Hematopoietic multipotent progenitor cell treated with erythropoietin and hydrocortisone succinate and interleukin-3 and kit ligand, for 8 days (in vitro differentiated cells): ENCODE data around the gene PLAAT2.
"Not testable (repeated sequence)": the region's sequence is repeated elsewhere in the genome, so short reads cannot be mapped to it uniquely, and the experiment has no call there.

Experiments
- DNase-seq: peaks from one replicate; pipeline ENCODE4 v3.0.0-alpha.2; 2015

PLAAT2 gene

GRCh38 chr11:63574856-63575602 lies 11.8 kb upstream of the PLAAT2 start:
- no peak for DNase-seq

DNA sequence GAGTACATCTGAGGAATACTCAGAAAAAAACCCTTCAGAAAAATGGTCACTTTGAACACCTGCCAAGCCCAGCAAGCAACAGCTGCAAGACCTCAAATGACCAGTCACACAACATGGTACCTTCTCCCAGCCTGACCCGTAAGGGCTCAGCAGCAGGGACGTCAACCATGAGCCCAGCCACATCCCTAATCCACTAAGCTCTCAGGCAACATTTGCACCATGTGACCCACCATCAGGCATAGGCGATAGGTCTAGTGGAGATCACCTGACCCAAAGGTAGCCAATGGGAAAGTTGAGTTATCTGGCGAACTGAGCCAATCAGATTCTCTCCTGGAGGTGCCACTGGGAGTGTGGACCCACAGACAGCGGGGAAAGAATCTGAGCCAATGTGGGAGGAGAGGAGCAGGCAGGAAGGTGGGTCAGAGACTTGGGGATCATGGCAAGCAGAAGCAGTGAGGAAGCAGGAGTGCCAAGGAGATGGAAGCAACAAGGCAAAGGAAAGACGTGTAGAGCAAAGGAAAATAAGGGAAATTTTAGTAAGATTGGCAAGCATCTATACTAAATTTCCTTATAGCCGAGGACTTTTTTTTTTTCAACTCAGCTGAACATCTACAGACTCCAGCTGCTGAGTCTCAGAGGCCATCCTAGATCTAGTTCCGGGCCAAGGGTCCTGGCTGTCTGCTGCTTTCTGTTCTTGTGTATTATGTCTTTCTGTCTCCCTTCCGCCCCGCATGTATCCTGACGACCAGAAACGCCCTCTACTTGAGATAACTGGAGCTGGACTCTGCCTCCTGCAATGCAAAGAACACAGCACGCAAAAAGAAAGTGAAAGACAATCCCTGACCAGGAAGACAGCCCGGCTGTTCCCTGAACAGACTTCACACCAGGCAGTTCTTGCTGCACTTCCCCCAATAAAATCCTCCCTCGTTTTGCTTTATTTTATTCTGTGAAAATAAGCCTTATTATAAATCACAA lies 11.0 kb upstream of the PLAAT2 start:
- DNase-seq, result peak; percentile 92

DNA sequence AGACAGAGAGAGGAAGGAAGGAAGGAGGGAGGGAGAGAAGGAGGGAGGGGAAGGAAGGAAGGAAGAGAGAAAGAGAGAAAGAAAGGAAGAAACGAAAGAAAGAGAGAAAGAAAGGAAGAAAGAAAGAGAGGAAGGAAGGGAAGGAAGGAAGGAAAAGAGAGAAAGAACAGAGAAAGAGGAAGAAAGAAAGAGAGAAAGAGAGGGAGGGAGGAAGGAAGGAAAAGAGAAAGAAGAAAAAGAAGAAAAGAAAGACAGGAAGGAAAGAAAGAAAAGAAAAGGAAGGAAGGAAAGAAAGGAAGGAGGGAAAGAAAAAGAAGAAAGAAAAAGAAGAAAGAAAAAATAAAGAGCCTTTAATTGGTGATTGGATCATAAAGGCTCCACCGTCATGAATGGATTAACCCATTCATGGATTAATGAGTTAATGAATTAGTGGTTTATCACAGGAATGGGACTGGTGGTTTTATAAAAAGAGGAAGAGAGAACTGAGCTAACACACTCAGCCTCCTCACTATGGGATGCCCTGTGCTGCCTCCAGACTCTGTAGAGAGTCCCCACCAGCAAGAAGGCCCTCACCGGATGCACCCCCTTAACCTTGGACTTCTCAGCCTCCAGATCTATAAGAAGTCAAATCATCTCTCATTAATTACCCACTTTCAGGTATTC lies 9.0 kb upstream of the PLAAT2 start:
- no peak for DNase-seq

- DNase-seq, result no peak
These were observed 6.4 kb upstream of the PLAAT2 start for GRCh38 chr11:63569570-63569969.

DNA sequence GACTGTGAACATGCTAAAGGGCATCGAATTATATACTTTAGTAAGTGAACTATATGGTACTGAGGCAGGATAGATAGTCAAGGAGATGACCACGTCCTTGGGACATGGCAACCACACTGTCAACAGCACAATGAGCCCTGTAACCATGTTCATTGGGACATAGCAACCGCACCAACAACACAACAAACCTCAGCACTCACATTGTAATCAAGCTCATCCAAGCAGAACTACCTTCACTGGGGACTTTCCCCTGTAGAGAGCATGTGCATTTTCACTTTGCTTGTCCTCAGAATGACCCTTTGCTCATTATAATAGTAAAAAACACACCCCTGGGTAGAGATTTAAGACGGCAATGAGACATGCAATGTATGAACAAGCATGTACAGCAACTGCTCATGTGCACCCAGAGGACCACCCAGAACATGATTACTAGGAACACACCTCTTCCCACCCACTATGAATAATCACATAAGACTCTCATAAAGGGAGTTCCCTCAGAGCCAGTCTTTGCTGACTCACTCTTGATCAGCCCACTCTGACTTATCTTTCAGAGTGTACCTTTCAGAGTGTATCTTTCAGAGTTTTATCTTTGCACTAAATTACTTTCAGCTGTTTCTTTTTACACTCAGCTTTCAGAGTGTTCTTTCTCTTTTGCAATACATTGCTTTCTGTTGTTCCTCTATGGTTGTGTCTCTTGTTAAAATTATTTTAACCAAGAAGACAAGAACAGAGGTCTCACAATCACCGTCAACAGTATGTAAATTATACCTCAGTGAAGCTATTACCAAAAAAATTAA lies 4.1 kb upstream of the PLAAT2 start:
- peak; percentile 94 for DNase-seq

- DNase-seq, result peak; percentile 11
These were observed 1.7 kb upstream of the PLAAT2 start for GRCh38 chr11:63564784-63565350.

DNA sequence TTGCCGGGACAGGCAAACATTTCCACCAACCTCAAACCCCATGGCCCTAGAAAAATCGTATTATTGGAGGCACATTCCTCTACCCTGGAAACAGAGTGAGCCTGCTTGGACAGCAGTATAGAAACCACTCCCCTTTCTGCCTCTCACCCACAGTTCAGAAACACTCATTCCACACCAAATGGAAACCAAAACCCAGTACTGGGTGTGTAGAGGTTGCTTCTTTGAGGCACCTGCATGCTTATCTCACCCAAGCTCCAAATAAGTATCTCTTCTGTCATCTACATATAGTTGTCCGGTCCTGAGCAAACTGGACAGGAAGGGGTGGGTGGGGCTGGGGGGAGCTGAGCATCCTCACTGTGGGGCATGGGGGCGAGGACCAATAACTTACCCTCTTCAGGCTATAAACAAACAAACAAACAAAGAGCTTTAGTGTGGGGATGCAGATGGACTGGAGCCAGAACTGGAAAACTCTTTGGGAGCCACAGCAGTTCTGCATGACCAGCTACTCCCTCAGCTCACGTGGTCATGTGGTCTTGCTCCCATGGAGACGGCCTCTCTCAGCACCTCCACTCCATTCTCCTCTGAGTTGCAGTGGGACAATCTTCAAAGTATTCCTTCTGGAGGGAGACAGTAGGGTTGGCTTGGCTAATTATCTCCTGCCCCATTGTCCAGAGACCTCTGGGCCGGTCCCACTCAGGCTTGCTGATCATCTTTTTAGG lies 1.0 kb upstream of the PLAAT2 start:
- no peak for DNase-seq

DNA sequence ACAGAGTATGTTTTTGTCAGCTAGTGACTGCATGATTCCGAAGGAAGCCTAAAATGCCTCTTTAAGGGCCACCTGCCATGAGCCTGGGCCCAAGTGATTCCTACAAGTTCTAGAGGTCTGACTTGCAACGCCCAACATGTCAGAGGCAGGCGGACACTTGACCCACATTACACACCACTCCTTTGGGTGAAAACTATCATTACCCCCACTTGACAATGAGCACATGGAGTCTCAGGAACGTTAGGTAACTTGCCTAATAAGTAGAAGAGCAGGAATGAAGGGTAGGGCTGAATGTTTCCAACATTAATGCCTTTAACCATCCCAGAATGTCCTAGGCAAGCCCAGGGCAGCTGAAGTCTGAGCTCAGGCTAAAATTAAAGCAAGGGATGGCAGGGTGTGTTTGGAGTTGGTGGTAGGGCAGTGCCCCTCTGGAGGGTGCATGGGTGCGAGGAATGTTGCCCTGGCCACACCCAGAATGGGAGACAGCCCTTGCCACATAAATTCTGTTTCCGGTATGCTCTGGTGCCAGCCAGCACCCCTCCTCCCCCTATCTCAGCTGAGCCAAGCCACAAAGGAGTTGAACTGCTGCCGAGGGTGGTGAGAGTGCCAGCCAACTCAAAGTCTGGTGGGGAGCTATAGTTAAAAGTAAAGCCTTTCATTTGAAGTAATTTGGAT lies 2.5 kb downstream of the PLAAT2 start:
- peak; percentile 79 for DNase-seq

- no peak for DNase-seq
These were observed 4.6 kb downstream of the PLAAT2 start for GRCh38 chr11:63558459-63559157.

- DNase-seq, result no peak
These were observed 5.6 kb downstream of the PLAAT2 start for GRCh38 chr11:63557570-63557969.

DNA sequence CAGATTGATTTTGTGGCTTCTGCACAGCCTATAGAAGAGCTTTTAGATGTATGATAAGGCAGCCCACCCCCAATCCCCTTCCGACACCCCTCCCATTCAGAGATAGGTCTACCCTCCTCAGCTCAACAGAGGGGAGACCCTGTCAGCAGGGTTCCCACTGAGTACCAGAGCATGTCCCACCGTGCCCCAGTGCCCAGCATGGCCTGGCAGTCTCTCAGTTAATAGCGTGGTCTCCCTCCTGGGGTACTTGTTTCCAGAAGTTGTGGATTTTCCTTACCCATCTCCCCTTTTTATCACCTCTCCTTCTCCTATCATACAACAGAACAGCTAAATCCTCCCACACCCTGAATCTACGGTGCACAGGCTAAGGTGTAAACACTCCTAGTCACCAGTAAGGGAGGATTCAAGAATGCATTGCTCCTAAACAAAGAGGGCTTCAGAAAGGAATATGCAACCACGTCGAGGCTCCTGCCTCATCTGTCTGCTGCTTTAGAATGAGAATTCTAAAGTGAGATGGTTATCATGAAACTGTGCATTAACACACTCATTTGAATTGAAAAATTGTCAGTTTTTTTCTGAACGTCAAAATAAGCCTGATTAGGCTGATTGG lies 6.7 kb downstream of the PLAAT2 start:
- DNase-seq, result no peak

DNA sequence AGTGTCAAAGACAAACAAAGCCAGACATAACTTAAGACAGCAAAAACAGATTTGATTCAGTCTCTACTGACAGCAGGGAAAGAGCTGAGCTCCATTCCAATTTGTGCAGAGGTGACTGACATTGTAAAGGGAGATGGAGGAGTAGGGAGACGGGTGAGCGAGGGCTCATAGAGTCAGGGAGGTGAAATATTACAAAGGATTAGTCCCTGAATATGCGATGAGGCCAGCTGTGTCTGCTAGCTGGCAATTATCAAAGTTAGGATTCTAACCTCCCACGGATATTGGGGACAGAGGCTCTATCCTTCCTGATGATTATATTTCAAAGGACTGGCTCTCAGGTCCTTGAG lies 8.3 kb downstream of the PLAAT2 start:
- DNase-seq, result no peak

DNA sequence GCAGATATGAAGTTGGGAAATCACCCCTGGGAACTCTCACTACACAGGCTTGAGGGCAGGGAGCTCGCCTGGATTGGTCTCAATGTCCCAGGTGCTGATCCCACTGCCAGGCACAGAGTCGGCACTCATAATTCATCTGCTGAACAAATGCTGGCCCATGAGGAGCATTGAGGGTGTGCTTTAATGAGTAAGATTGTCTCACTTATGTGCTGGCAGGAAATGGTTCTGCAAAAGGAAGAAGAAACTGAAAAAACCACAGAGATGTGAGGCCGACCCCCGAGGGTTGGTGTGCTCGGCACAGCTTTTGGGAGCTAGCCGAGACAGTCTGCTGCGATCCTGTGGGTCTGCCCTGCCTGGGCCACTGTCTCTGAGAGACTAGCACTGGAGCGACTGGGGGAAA lies 9.4 kb downstream of the PLAAT2 start:
- DNase-seq, result no peak

DNA sequence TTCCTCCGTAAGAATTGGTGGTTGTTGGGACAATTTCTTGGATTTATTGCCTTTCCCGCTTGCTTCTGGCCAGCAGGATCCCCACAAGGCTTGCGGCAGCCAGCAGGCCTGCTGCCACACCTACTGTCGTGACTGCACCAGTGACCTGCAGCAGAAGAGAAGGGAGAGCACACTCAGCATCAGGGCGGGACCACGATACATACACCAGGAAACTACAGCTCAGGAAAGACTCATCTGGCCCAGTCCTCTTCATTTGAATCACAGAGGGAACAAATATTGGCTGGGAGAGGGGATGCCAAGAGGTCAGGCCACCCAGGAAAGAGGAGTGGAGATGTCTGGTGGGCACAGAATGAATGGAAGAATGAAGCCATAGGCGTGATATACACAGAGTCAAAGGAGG lies 10.3 kb downstream of the PLAAT2 start:
- no peak for DNase-seq

GRCh38 chr11:63551889-63552266 lies 11.3 kb downstream of the PLAAT2 start:
- DNase-seq, result no peak

GRCh38 chr11:63551091-63551888 lies 11.9 kb downstream of the PLAAT2 start:
- DNase-seq, result no peak

DNA sequence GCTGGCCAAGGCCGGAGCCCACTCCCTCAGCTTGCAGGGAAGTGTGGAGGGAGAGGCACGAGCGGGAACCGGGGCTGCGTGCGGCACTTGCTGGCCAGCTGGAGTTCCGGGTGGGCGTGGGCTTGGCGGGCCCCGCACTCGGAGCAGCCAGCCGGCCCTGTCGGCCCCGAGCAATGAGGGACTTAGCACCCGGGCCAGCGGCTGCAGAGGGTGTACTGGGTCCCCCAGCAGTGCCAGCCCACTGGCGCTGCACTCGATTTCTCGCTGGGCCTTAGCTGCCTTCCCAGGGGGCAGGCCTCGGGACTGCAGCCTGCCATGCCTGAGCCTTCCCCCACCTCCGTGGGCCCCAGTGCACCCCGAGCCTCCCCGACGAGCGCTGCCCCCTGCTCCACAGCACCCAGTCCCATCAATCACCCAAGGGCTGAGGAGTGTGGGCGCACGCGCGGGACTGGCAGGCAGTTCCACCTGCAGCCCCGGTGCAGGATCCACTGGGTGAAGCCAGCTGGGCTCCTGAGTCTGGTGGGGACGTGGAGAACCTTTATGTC lies 13.0 kb downstream of the PLAAT2 start:
- DNase-seq, result not testable (repeated sequence)

- DNase-seq, result no peak
These were observed 13.8 kb downstream of the PLAAT2 start for GRCh38 chr11:63549411-63549810.

DNA sequence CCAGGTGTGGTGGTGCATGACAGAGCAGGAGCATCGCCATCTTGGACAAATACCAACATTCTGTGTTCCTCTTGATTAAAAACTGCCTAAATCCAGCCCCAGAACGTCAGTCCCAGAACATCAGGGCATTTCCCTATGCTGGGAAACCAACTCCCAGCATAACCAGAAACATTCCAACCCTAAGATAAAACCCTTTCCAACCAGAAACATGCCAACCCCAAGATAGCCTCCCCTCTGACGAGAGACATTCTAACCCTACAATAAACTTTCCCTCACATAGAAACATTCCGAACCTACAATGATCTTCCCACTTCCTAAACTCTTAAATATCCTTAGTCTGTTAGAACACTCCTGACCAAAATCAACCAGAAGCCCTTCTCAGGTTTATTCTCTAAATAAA lies 15.0 kb downstream of the PLAAT2 start:
- DNase-seq, result no peak
